Heart right ventricle (tissue), 16 donors: ENCODE measurements around the gene KRT33B. TPM values are rescaled to one million over a fixed set of nuclear protein-coding genes. Genes with fewer than 3 reads are reported as not detected.

Experiments
- ATAC-seq, 8 donors: fragments of 200-7000 bp; cut with Tn5 transposase; one replicate each; pipeline ENCODE4 v1.9.1; 2020; ENCODE audit warnings: mild to moderate bottlenecking in 8 of 8, moderate library complexity in 8 of 8, moderate number of reproducible peaks in 1 of 8
- DNase-seq, 2 donors: peaks; one replicate each; pipeline ENCODE4 v3.0.0-alpha.2; 2020
- H3K27ac ChIP-seq, 10 donors: fragments of 200-600 bp; sonication (generic) in 2 of 10; one replicate each; pipeline versions ENCODE4 v1.5.0 to v1.8.0; 2020 to 2022; ENCODE audit warnings: mild to moderate bottlenecking in 3 of 10
- H3K27me3 ChIP-seq, 7 donors: fragments of 200-600 bp; one replicate each; pipeline ENCODE4 v1.8.0; 2021 to 2022; ENCODE audit warnings: mild to moderate bottlenecking in 2 of 7
- H3K36me3 ChIP-seq, 9 donors: fragments of 200-600 bp; sonication (generic) in 1 of 9; one replicate each; pipeline versions ENCODE4 v1.5.0 to v1.8.0; 2020 to 2022; ENCODE audit warnings: mild to moderate bottlenecking in 2 of 9
- H3K4me1 ChIP-seq, 9 donors: fragments of 200-600 bp; sonication (generic) in 1 of 9; one replicate each; pipeline versions ENCODE4 v1.5.0 to v1.8.0; 2020 to 2022; ENCODE audit warnings: mild to moderate bottlenecking in 4 of 9
- H3K4me3 ChIP-seq, 10 donors: fragments of 200-600 bp; sonication (generic) in 2 of 10; one replicate each; pipeline versions ENCODE4 v1.5.0 to v1.8.0; 2020 to 2022; ENCODE audit warnings: mild to moderate bottlenecking in 7 of 10, moderate library complexity in 2 of 10
- H3K9me3 ChIP-seq, 11 donors: fragments of 200-600 bp in 10 of 11; sonication (generic) in 2 of 11; one replicate each; pipeline versions ENCODE4 v1.5.0 to v1.8.0; 2013 to 2022; ENCODE audit warnings: mild to moderate bottlenecking in 2 of 11, control low read depth in 1 of 11, moderate library complexity in 1 of 11
- CTCF ChIP-seq, 9 donors: fragments of 200-600 bp; sonication (generic) in 2 of 9; IDR thresholded peaks; one replicate each; pipeline versions ENCODE4 v1.5.0 to v1.8.0; 2021 to 2022; ENCODE audit warnings: antibody characterized with exemption in 9 of 9, mild to moderate bottlenecking in 5 of 9, moderate library complexity in 1 of 9
- WGBS, 2 donors: extraction: QIAGEN DNeasy Blood & Tissue Kit; methylation state at CpG; one replicate each; pipeline ENCODE4 v1.1.7; 2013; ENCODE audit warnings: inconsistent platforms in 1 of 2; 5-methylcytosine and 5-hydroxymethylcytosine counted together
- intact Hi-C, 10 donors: fragments of 100-400 bp; cut with DNase I; formaldehyde crosslinking; loops; one replicate each; pipeline versions ENCODE4 v1.11.1 to v1.14.2; 2022
- polyA plus RNA-seq, 2 donors: library from polyadenylated mRNA; stranded (reverse); fragments of 200-250 nt; gene quantifications; one replicate each; pipeline ENCODE4 v1.2.3, GENCODE V29; 2013
- total RNA-seq, 10 donors: library from RNA; stranded (reverse); fragmentation: NEBNext Ultra II Directional in 3 of 10; extraction: Animal tissue kit (Norgen Biotek cat#: 25700) in 3 of 10; gene quantifications; one replicate each; pipeline versions ENCODE4 v1.2.1 to v1.2.4, GENCODE V29; 2021 to 2023
- donor health status: Arrhythmogenic right ventricular cardiomyopathy.
- donor health status: ischemic (EF 13 %, LVEDD 7.1; RV severe dilation, severe dysfunction).
- donor health status: healthy with polysubstance abuse.
- donor health status: DM: no; HTN: yes; CAD: no.
- donor health status: DM: no; HTN: no; CAD: no.
- donor health status: ischemic (EF 25% LVEDD 6.9; RV normal size, moderate dysfunction).
- donor health status: ischemic (EF 25% LVEDD 5.7; RV mildly dilated, moderate dysfunction).
- donor health status: healthy.
- donor health status: DM: yes; HTN: yes; CAD: no.
- donor health status: Ischemic cardiomyopathy.
- donor health status: ischemic (EF 35%, LVEDD 5.7; RV mildly dilated, moderate dysfunction).
- donor health status: nonischemic (EF 11% LVEDD 7.7; RV severe dilation, severe dysfunction).
- donor health status: DM: yes; HTN: yes; CAD: no.
- donor health status: PGD.
- donor health status: ischemic (EF 29% LVEDD 5.4; RV normal size, mild dysfunction).
- donor health status: nonischemic (EF 23%, LVEDD 6.1; RV moderate dilation, normal function).

The KRT33B gene
- total and polyA plus RNA-seq, 12 donors, result not detected

GRCh38 chr17:41367426-41368075 lies 2.1 kb downstream of the KRT33B start:
- no peak overlapping the region for H3K27ac ChIP-seq
- peaks cover 0 to 15% (median 4%) of the 10 kb centered on the region in 7 donors for H3K27me3 ChIP-seq
- no peaks in the 10 kb centered on the region for H3K36me3 ChIP-seq
- 75 to 80% methylated on average over 10 of the region's 10 CpGs for WGBS, 2 donors
- H3K4me1 ChIP-seq, result no peaks in the 10 kb centered on the region
- intact Hi-C loops, result no loop called here
- no peaks in the 10 kb centered on the region for H3K9me3 ChIP-seq
- TF ChIP-seq CTCF (IDR thresholded peaks at IDR 0.05), result no peak
- H3K4me3 ChIP-seq, result no peak overlapping the region
- no peak for DNase-seq
- no peak for ATAC-seq

- peaks cover 0 to 15% (median 5%) of the 10 kb centered on the region in 7 donors for H3K27me3 ChIP-seq
- DNase-seq, result no peak
- intact Hi-C loops, result loop anchor here in 1 of 10 donors (1.0 kb wide), 1 partner anchor 44 kb away; no protein-coding TSS in a partner anchor
- TF ChIP-seq CTCF (IDR thresholded peaks at IDR 0.05), result no peak
- no peaks in the 10 kb centered on the region for H3K36me3 ChIP-seq
- no peak overlapping the region for H3K4me3 ChIP-seq
- no peak for ATAC-seq
- H3K4me1 ChIP-seq, result no peaks in the 10 kb centered on the region
- peaks cover 0 to 4% (median 0%) of the 10 kb centered on the region in 11 donors for H3K9me3 ChIP-seq
- no peak overlapping the region for H3K27ac ChIP-seq
Measured at GRCh38 chr17:41366070-41366469, 3.5 kb downstream of the KRT33B start.

GRCh38 chr17:41363881-41364280 lies 5.7 kb downstream of the KRT33B start:
- no peak for DNase-seq
- no peaks in the 10 kb centered on the region for H3K4me1 ChIP-seq
- peaks cover 0 to 19% (median 5%) of the 10 kb centered on the region in 7 donors for H3K27me3 ChIP-seq
- H3K4me3 ChIP-seq, result no peak overlapping the region
- no peak overlapping the region for H3K27ac ChIP-seq
- intact Hi-C loops, result no loop called here
- peaks cover 0 to 12% (median 0%) of the 10 kb centered on the region in 11 donors for H3K9me3 ChIP-seq
- no peak for ATAC-seq
- H3K36me3 ChIP-seq, result no peaks in the 10 kb centered on the region
- TF ChIP-seq CTCF (IDR thresholded peaks at IDR 0.05), result no peak
- 80 to 85% methylated on average over 2 of the region's 2 CpGs for WGBS, 2 donors

- WGBS, 2 donors, result 67 to 68% methylated on average over 5 of the region's 5 CpGs
- no peak for TF ChIP-seq CTCF (IDR thresholded peaks at IDR 0.05)
- Histone ChIP-seq H3K36me3 (no peaks in the 10 kb centered on the region), H3K27ac (no peak overlapping the region), H3K27me3 (peaks cover 0 to 26% (median 8%) of the 10 kb centered on the region in 7 donors), H3K9me3 (peaks cover 0 to 21% (median 0%) of the 10 kb centered on the region in 11 donors), H3K4me1 (no peaks in the 10 kb centered on the region), H3K4me3 (no peak overlapping the region)
- intact Hi-C loops, result no loop called here
- no peak for ATAC-seq
- no peak for DNase-seq
Measured at GRCh38 chr17:41360296-41360995, 9.2 kb downstream of the KRT33B start.
